GM12801 (cell line): ENCODE results near the gene NRIP1.

ENCODE experiments used
- CTCF ChIP-seq: IDR thresholded peaks from one replicate; pipeline ENCODE4 v1.5.1; 2011; ENCODE audit warnings: control low read depth; ENCODE audit not compliant: insufficient read length; ENCODE audit errors: extremely low read depth

The NRIP1 gene

GRCh38 chr21:15052459-15052763 is 12.4 kb downstream of the NRIP1 start:
- TF ChIP-seq CTCF: no peak

GRCh38 chr21:15051644-15052458 is 12.9 kb downstream of the NRIP1 start:
- TF ChIP-seq CTCF: no peak

GRCh38 chr21:15050568-15051377 is 14.0 kb downstream of the NRIP1 start:
- TF ChIP-seq CTCF: no peak

GRCh38 chr21:15045017-15045416 is 19.8 kb downstream of the NRIP1 start:
- TF ChIP-seq CTCF: no peak

- TF ChIP-seq CTCF: no peak
Observed at GRCh38 chr21:15042531-15042930, 22.3 kb downstream of the NRIP1 start.

GRCh38 chr21:15039607-15040299 is 25.0 kb downstream of the NRIP1 start:
- TF ChIP-seq CTCF: no peak

- no peak for TF ChIP-seq CTCF
Observed at GRCh38 chr21:15037900-15038293, 26.9 kb downstream of the NRIP1 start.
